GM18511 (cell line): ENCODE results near the gene BMP6.

Source experiments
- ATAC-seq: cut with Tn5 transposase; IDR thresholded peaks from one replicate; pipeline ENCODE4 v1.9.1; 2021; ENCODE audit warnings: mild to moderate bottlenecking, moderate library complexity; ENCODE audit not compliant: unreplicated experiment

BMP6 gene

DNA sequence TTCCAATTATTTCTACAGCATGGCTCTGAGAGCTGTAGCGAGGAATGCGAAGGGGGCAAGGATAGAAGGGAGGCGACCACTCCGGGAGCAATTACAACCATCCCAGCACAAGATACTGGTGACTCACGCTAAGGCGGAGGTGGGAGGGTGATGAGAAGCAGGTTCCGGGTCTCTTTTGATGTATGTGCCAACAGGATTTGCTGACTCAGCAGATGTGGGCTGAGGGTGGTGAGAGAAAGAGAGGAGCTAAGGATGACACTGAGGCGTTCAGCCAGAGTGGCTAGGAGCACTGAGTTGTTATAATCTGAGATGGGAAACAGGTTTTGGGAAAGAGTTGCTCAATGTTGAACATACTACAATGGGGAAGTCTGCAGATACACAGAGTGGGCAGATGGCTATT, 194.0 kb downstream of the BMP6 start:
- no peak for ATAC-seq

DNA sequence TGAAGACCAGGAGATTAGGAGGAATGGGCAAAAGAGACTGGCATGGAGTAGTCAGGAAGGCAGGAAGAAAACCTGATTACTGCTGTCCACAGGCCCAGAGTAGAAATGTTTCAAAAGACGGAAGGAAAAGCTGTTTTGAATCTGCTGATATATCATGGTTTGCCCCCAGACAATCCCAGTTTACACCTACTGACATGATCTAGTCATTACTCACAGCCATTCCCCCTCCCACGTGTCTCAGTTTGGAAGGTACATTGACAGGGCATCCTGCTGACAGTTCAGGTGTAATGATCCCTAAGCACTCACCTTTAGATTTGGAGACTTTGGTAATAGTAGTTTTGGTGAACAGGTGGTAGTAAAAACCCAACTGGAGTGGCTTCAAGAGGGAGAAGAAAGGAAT, 194.5 kb downstream of the BMP6 start:
- no peak for ATAC-seq

DNA sequence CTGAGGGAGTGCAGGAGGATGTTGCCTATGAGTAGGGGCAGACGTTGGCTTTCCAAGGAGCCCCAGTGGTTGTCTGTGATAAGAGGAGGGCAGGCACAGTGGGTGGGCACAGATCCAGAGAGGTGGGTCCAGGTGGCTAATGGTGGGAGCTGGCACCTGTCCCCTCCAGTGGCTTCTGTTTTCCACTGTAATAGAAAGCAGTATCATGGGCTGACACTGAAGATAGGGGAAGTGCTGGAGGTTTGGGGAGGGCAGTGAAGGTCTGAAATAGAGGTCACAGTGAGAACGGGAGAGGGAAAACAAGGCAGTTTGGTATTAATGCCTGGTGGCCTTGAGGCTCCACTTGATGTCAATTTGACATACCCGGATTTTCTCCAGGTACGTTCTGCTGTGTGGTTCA, 195.1 kb downstream of the BMP6 start:
- ATAC-seq = no peak

DNA sequence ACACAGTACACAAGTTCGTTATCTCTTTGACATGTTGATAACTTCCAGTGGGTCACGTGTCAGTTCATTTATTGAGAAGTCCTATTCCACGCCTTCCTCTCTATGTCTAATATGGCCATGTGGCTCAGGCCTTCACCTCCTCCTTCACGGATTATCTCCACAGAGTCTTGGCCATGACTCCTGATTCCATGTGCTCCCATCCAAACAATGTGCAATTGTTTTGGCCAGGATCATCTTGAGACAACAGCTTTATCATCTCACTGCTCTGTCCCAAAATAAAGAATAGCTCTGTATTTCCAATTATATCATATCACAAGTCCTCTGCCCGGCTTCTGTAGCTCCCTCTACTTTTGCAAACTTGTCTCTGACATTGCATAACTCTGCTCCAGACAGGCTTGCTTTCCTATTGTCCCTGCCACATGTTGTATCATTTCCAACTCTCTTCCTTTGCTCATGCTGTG, 195.8 kb downstream of the BMP6 start:
- ATAC-seq = no peak

DNA sequence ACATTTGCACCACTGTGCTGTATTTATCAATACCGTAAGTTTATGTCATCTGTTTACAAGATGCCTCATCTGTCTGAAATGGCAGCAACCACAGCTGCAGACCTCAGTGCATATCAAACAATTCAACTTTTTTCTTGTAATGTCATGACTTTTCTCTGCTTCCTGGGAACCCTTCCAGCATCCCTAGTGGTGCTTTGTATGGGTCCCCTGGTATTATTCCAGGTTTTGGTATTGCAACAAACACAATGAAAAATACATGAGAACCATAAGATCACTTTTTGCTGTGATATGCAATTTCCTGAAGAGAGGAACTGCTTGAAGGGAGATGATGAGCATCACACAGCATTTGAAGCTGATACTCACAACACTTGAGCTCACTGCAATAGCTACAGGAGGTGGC, 196.7 kb downstream of the BMP6 start:
- ATAC-seq = no peak

DNA sequence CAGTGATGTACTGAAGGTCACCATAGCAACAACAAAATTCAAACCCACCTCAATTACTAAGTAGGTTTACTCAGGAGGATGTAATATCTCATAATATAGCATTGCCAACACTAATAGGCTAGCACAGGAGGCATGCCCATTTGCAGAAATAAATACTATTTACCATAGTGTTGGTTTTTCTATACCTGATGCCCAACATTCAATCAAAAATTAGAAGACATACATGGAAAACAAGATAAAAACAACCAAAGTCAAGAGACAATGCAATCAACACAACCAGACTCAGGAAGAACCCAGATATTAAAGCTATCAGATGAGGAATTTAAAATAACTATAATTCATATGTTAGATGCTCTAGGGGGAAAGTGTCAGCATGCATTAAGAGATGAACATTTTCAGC, 199.0 kb downstream of the BMP6 start:
- ATAC-seq = no peak
